Smooth muscle cell (in vitro differentiated cells): ENCODE measurements around the gene IDUA. TPM values are rescaled to one million over a fixed set of nuclear protein-coding genes. Genes with fewer than 3 reads are reported as not detected.

Experiments
- DNase-seq: peaks from one replicate; lab custom pipeline; 2025; ENCODE audit not compliant: unreplicated experiment; lab: John Stamatoyannopoulos, UW
- H2AFZ ChIP-seq: fragments of 200-600 bp; sonication (generic); 2 replicates; pipeline ENCODE4 v1.6.0; 2016; ENCODE audit warnings: antibody characterized with exemption, low read depth, mild to moderate bottlenecking
- H3F3A ChIP-seq: fragments of 200-600 bp; sonication (generic); 2 replicates; pipeline ENCODE4 v1.6.0; 2017; ENCODE audit warnings: antibody characterized with exemption, low read depth
- H3K27ac ChIP-seq: fragments of 200-600 bp; sonication (generic); 2 replicates; pipeline ENCODE4 v1.5.1; 2016; ENCODE audit warnings: low read depth, mild to moderate bottlenecking
- H3K27me3 ChIP-seq: fragments of 200-600 bp; sonication (generic); 2 replicates; pipeline ENCODE4 v1.6.1; 2016; ENCODE audit warnings: low read depth, mild to moderate bottlenecking
- H3K36me3 ChIP-seq: fragments of 200-600 bp; sonication (generic); 2 replicates; pipeline ENCODE4 v1.5.1; 2016; ENCODE audit warnings: low read depth
- H3K4me1 ChIP-seq: fragments of 200-600 bp; sonication (generic); 2 replicates; pipeline ENCODE4 v1.5.1; 2016; ENCODE audit warnings: low read depth
- H3K4me2 ChIP-seq: fragments of 200-600 bp; sonication (generic); 2 replicates; pipeline ENCODE4 v1.6.0; 2016; ENCODE audit warnings: mild to moderate bottlenecking
- H3K4me3 ChIP-seq: fragments of 200-600 bp; sonication (generic); 2 replicates; pipeline ENCODE4 v1.5.1; 2016; ENCODE audit warnings: mild to moderate bottlenecking
- H3K79me2 ChIP-seq: fragments of 200-600 bp; sonication (generic); 2 replicates; pipeline ENCODE4 v1.6.0; 2016; ENCODE audit warnings: low read depth, mild to moderate bottlenecking
- H3K9ac ChIP-seq: fragments of 200-600 bp; sonication (generic); 2 replicates; pipeline ENCODE4 v1.6.0; 2016; ENCODE audit warnings: low read depth
- H3K9me3 ChIP-seq: fragments of 200-600 bp; sonication (generic); replicated peaks from 2 replicates; pipeline ENCODE4 v1.5.1; 2016; ENCODE audit warnings: low read depth
- H4K20me1 ChIP-seq: fragments of 200-600 bp; sonication (generic); 2 replicates; pipeline ENCODE4 v1.6.0; 2016; ENCODE audit warnings: low read depth
- WGBS: methylation state at CpG from one replicate; pipeline ENCODE4 v1.1.7; 2016; ENCODE audit warnings: low lambda C conversion rate; 5-methylcytosine and 5-hydroxymethylcytosine counted together
- polyA plus RNA-seq: library from polyadenylated mRNA; unstranded; fragments of >200 nt; fragmentation: Nextera tagmentation; extraction: Ambion mirVana; gene quantifications from 2 replicates; pipeline ENCODE4 v1.2.1, GENCODE V29; 2016
- total RNA-seq: library from RNA; depleted of rRNA; stranded (reverse); fragments of >200 nt; gene quantifications from 2 replicates; pipeline ENCODE4 v1.2.3, GENCODE V29; 2014
- TF ChIP-seq, protein P1 (sequence below): fragments of 200-600 bp; sonication (generic); IDR thresholded peaks from 2 replicates; pipeline ENCODE4 v1.5.1; 2017; ENCODE audit warnings: borderline replicate concordance, mild to moderate bottlenecking, antibody characterized with exemption; ENCODE audit not compliant: insufficient read depth, poor library complexity, severe bottlenecking

IDUA gene
- total and polyA plus RNA-seq, 2 experiments from 2014 or later: 6.3 to 49.9 TPM

DNA sequence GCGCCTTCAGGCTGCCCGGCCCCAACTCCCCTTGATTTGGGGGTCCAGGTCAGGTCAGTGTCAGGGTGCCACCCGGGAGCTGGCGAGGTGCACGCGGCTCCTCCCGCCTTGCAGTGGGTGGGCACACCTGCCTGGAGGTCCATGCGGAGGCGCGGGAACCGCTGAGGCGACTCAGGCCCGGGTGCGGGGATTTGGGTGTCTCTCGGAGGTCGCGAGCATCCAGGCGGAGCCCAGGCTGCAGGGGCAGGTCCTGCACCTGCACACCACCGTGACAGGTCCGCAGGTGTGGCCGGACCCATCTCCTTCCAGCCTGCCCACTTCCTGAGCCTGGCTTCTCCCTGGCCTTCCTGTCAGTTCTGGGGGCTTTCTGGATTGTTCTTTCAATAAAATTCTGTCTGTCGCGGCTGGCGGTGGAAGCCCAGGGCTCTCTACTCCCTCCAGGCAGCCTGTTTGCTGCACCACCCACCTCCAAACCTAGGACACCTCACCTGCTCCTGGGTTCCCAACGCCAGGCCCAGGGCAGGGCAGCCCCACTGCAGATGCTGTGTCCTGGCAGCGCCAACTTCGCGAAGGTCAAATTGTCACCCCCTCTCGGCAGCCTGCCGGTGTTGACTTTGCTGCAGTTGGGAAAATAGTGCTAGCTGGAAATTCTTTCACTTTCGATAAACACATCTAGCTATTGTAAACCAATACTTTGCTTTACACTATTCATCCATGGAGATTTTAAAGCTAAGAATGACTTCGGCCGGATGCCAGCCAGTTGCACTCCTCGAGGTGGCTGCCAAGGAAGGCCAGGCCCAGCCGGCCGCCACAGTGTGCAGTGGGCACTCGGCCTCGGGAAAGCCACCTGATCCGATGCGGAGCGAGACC, 60.5 kb downstream of the IDUA start:
- Histone ChIP-seq H3F3A (no peaks in the 10 kb centered on the region), H3K4me2 (no peak overlapping the region), H3K4me3 (no peak overlapping the region), H3K9me3 (no peaks in the 10 kb centered on the region), H3K4me1 (peaks cover 11% of the 10 kb centered on the region), H3K79me2 (no peaks in the 10 kb centered on the region), H3K27ac (no peak overlapping the region), H3K36me3 (no peaks in the 10 kb centered on the region), H3K9ac (no peak overlapping the region), H3K27me3 (no peaks in the 10 kb centered on the region), H4K20me1 (no peaks in the 10 kb centered on the region), H2AFZ (no peak overlapping the region)
- DNase-seq: no peak
- TF ChIP-seq, protein P1, sequence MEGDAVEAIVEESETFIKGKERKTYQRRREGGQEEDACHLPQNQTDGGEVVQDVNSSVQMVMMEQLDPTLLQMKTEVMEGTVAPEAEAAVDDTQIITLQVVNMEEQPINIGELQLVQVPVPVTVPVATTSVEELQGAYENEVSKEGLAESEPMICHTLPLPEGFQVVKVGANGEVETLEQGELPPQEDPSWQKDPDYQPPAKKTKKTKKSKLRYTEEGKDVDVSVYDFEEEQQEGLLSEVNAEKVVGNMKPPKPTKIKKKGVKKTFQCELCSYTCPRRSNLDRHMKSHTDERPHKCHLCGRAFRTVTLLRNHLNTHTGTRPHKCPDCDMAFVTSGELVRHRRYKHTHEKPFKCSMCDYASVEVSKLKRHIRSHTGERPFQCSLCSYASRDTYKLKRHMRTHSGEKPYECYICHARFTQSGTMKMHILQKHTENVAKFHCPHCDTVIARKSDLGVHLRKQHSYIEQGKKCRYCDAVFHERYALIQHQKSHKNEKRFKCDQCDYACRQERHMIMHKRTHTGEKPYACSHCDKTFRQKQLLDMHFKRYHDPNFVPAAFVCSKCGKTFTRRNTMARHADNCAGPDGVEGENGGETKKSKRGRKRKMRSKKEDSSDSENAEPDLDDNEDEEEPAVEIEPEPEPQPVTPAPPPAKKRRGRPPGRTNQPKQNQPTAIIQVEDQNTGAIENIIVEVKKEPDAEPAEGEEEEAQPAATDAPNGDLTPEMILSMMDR: no peak
- WGBS: 88% methylated on average over 41 of the region's 41 CpGs

DNA sequence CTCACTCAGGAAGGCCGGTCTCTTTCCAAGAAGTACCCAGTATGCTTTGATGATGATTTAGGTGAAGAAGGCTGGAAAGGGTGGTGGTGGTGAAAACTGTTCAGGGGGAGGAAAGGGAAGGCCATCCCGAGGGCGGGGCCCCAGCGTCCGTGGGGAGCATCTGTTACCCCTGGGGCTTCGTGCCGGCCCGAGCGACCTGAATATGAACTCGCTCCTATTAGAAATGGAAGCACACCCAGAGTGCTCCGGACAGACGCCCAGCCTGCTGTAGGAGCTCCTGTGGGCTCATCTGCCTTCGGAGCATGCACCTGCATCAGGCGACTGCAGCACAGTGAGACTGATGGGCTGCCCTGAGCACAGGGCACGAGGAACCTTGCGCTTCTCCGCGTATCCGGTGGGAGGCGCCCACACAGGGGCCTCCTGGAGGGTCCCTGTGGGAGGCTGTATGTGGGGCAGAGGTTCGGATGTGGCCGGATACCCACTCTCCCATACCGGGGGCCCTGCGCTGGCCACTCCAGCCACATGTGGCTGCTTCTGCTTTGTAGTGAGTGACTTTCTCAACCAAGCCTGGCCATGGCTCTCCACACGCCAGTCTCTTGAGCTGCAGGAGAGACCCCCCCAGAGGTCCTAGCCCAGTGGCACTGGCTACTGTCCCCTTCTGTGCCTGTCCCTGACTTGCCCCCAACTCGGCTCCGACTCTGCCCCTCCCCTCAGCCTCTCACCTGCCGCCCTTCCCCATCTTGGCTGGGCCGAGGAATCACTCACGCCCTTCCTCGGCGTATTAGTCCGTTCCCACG, 61.3 kb downstream of the IDUA start:
- Histone ChIP-seq H4K20me1 (no peaks in the 10 kb centered on the region), H3K27ac (no peak overlapping the region), H3K4me2 (no peak overlapping the region), H3K9me3 (no peaks in the 10 kb centered on the region), H3K36me3 (no peaks in the 10 kb centered on the region), H2AFZ (no peak overlapping the region), H3K4me1 (peaks cover 11% of the 10 kb centered on the region), H3K27me3 (peaks cover 8% of the 10 kb centered on the region), H3K79me2 (no peaks in the 10 kb centered on the region), H3K4me3 (no peak overlapping the region), H3K9ac (no peak overlapping the region), H3F3A (no peaks in the 10 kb centered on the region)
- TF ChIP-seq, protein P1: no peak
- DNase-seq: no peak
- WGBS: 92% methylated on average over 31 of the region's 34 CpGs

DNA sequence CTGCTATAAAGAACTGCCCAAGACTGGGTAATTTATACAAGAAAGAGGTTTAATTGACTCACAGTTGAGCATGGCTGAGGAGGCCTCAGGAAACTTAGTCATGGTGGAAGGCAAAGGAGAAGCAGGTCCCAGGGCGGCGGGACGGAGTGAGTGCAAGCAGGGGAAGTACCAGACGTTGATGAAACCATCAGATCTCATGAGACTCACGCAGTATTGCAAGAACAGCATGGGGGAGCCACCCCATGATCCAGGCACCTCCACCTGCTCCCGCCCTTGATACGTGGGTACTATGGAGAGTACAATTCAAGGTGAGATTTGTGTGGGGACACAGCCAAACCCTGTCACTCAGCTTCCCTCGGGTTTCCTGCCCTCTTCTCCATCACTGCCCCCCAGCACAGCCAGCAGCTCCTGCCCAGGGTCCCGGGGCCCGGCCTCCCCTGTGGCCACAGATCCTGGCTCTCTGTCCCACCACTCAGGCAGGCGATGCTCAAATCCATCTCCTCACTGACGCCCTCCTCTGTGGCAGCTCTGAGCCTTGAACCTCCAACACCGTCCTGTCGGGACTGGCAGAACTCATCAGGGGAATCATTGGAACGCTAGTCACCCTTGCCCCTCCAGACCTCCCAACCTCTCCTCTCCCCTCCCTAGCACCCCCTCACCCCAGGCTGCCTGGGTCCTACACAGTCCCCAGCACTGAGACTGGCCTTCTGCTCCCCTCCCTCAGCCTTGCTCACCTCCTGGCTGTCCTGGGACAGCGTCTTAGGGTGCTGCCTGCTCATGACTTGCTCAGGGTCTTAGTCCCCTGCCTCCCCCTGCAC, 62.1 kb downstream of the IDUA start:
- 92% methylated on average over 15 of the region's 16 CpGs for WGBS
- Histone ChIP-seq H3K9me3 (no peaks in the 10 kb centered on the region), H4K20me1 (no peaks in the 10 kb centered on the region), H3K4me2 (no peak overlapping the region), H3K27ac (no peak overlapping the region), H3F3A (no peaks in the 10 kb centered on the region), H3K9ac (no peak overlapping the region), H3K27me3 (peaks cover 16% of the 10 kb centered on the region), H2AFZ (no peak overlapping the region), H3K4me1 (peaks cover 9% of the 10 kb centered on the region), H3K4me3 (no peak overlapping the region), H3K36me3 (no peaks in the 10 kb centered on the region), H3K79me2 (no peaks in the 10 kb centered on the region)
- TF ChIP-seq, protein P1: no peak
- no peak for DNase-seq
